Measurements from ENCODE around the gene GPR84.

- no peak for TF ChIP-seq POLR2A (IDR thresholded peaks at IDR 0.05)
- TF ChIP-seq CTCF (IDR thresholded peaks at IDR 0.05) = no peak
These were observed 30.7 kb upstream of the GPR84 start for GRCh38 chr12:54394986-54395385.
